Stimulated activated CD4-positive, alpha-beta T cell treated with anti-CD3 and anti-CD28 coated beads, Interleukin-15, amount 100 ng/mL, for 1 hour (primary cell): ENCODE data around the gene TBL3.
"Not testable (repeated sequence)": the region's sequence is repeated elsewhere in the genome, so short reads cannot be mapped to it uniquely, and the experiment has no call there.

ENCODE experiments used
- DNase-seq, 2 donors: peaks; one replicate each; pipeline ENCODE4 v3.0.0-alpha.2; 2020; ENCODE audit warnings: low read depth in 1 of 2, low spot score in 1 of 2

The TBL3 gene

DNA sequence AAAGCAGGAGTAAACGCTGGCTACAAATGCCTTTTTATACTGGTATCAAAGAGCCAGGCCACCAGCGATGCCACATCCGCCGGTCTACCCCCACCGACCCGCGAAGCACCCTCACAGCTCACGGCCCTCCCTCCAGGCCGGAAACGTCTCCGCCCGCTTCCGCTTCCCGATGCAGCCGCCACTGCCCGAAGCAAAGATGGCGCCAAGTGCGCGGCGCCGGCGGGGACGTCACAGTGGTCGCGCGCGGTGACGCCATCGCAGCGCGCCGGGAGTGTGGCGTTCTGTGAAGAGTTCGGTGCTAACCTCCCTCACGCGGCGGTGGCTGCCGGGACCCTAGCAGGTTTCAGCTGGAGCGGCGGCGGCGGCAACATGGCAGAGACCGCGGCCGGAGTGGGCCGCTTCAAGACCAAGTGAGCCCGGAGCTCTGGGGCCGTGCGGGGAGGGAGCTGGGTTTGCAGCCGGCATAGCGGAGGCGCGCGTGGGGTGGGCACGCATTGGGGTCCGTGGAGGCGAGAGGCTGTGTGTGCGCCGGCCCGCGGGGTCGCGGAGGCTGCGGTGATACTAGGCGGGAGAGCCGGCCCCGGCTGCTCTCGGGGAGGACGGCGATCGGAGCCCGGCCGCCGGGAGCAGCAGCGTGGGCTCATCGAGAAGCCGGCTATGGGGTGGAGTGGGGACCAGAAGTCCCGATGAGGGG is at the start of gene TBL3:
Gene TBL3, plus strand, starts transcription at position 258 of the 694 bp plus-strand sequence. Its CDS starts 112 bp downstream, at position 370.
- DNase-seq = peak; percentile 94 to 96

DNA sequence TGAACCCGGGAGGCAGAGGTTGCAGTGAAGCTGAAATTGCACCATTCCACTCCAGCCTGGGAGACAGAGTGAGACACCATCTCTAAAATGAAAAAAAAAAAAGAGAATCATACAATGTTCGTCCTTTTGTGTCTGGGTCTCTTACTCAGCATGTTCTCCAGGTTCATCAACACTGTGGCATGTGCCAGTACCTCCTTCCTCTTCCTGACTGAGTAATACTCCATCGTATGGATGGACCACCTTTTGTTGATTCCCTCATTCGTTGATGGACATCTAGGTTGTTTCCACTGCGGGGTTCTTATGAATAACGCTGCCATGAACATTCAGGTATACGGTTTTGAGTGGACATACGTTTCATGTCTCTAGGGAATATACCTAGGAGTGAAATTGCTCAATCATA is 49.5 kb upstream of the TBL3 start:
- no peak for DNase-seq

DNA sequence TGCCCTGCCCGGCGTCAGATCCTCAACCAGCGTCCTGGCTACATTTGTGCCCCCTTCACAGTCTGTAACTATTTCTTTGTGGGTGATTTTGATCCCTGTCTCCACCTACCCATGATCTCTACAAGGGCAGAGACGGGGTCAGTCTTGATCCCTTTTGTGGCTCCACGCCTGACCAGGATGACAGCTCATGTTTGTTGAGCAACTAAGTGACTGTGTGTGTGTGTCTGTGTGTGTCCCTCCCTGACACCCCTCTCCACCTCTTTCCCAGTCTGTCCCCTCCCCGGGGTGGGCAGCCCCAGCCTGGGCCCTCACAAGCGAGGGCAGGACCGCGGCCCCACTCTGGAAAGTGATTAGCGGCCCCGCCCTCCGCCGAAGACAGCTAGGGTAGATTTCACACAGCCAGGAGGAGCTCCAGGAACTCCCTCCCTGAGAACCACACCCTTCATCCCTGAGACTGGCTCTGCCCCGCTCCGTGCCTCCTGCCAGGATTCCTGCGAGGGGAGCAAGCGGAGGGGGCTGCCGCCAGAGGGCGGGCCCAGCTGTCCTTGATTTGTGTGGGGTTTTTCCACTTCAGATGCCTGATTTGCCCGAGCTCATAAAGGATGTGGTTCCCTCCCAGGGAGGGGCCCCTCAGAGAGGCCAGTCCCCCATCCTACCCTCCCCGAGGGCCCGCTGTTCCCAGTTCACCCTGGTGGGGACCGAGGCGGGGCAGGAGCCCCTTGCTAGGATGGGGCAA is 48.4 kb upstream of the TBL3 start:
- no peak for DNase-seq

DNA sequence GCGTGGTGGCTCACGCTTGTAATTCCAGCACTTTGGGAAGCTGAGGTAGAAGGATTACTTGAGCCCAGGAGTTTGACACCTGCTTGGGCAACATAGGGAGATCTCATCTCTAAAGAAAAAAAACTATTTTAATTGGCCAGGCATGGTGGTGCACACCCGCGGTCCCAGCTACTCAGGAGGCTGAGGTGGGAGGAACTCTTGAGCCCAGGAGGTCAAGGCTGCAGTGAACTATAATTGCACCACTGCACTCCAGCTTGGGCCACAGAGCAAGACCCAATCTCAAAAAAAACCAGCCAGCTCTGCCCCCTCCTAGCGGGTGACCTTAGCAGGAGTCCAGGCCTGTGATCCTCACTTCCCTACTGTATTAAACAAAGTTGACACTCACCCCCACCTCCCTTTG is 47.8 kb upstream of the TBL3 start:
- DNase-seq = no peak

DNA sequence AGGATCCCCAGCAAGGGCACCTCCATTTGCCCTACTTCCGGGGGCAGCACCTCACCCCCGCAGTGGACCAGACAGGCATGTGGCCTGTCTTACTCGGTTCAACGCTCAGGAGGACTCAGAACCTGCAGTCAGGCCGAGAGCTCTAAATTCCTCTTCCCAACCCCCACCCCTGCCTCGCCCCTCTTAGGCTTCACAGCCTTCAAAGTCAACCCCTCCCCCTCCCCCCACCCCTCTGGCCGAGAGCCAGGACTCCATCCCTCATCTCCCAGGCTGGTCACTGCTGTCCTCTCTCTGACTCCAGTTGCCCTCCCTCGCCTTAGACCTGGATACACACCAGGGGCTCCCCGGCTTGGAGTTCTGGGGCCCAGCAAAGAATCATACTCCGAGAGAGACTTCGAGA is 45.6 kb upstream of the TBL3 start:
- DNase-seq = no peak

- DNase-seq = no peak
Observed at GRCh38 chr16:1929105-1929504, 42.7 kb upstream of the TBL3 start.

GRCh38 chr16:1929578-1930337 is 42.1 kb upstream of the TBL3 start:
- DNase-seq = peak; percentile 90 to 94

GRCh38 chr16:1930338-1930720 is 41.5 kb upstream of the TBL3 start:
- DNase-seq = no peak

DNA sequence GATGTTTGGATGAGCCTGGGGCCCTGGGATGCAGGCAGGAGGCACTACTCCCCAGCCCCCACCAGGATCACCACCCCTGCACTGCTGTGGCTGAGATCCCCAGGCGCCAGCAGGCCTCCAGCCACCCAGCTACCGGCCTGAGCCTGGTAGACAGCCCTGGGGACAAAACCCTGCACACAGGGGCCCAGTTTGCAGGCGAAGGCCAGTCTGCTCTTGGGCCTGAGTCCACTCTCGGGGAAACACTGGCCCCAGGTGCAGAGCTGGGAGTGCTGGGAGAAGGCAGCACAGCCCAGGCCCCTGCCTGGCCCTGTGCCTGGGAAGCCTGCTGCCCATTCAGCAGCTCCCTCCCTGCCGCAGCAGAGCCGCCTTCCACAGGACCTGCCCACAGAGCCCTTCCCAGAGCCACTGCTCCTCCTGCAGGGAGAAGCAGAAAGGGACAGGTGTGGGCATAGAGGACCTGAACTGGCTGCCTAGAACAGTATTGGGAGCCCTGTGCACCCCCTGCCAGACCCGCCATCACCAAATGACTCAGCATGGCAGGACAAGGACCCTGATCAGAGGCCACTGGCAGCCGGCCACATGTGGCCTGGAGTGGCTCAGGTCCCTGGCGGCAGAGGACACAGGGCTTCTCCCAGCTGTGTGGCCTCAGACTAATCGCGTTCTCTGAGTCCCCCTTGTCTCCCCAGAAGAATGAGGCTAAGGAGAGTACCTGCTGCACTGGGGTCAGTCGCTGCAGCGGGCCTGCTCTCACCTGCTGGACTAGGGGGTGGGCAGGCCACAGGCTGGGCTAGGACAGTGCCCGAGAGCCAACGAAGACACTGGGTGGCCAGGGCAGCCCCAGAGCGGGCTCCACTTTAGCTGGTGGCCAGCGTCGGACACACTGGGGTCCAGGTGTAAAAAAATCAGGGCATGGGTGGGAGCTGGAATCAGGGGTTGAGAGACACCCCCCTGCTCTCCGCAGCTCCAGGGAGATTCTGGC is 39.5 kb upstream of the TBL3 start:
- no peak for DNase-seq

- DNase-seq = no peak
Observed at GRCh38 chr16:1933097-1933661, 38.7 kb upstream of the TBL3 start.

DNA sequence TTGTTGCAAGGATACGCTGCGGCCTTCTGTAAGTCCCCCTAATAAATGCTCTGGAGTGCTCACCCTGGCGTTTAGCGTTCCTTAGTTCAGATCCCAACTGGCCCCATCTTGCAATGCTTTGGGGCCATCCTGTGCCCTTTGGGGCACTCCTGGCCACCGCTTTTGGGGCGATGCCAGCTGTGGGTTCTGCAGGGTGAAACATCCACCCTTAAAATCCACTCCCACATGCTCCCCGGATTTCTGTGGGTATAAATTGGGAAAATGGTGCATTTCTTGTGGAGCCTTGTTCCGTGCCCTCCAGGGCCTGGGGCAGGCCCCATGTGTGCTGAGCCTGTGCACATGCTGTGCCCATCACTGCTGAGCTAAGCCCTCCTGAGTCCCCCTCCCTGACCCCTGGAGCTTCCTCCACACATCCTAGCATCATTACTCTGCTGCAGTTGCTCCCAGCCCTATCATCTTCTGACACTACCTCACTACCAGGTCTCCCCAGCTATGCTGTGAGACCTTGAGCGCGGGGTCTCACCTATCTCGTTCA is 34.8 kb upstream of the TBL3 start:
- no peak for DNase-seq

- DNase-seq = no peak
Observed at GRCh38 chr16:1938316-1938715, 33.5 kb upstream of the TBL3 start.

DNA sequence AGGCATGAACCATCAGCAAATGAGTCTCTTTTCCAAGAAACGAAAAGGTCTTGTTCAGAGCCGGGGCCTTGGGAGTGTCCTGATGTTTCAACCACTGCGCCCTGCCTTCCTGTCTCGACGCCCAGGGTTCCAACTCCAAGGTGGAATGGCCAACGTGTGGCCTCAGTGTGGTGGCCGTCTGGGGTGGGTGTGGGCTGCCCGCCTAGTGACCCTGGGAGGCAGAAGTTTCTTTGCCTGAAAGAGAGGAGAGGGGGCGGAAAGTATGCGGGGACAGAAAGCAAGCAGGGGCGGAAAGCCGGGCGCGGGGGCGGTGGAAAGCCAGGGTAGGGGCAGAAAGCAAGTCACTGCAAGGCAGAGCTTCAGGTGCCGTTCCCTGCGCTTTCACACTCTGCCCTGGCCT is 32.9 kb upstream of the TBL3 start:
- DNase-seq = no peak

GRCh38 chr16:1939833-1940232 is 32.0 kb upstream of the TBL3 start:
- not testable (repeated sequence) for DNase-seq

- no peak for DNase-seq
Observed at GRCh38 chr16:1940273-1941161, 31.3 kb upstream of the TBL3 start.

DNA sequence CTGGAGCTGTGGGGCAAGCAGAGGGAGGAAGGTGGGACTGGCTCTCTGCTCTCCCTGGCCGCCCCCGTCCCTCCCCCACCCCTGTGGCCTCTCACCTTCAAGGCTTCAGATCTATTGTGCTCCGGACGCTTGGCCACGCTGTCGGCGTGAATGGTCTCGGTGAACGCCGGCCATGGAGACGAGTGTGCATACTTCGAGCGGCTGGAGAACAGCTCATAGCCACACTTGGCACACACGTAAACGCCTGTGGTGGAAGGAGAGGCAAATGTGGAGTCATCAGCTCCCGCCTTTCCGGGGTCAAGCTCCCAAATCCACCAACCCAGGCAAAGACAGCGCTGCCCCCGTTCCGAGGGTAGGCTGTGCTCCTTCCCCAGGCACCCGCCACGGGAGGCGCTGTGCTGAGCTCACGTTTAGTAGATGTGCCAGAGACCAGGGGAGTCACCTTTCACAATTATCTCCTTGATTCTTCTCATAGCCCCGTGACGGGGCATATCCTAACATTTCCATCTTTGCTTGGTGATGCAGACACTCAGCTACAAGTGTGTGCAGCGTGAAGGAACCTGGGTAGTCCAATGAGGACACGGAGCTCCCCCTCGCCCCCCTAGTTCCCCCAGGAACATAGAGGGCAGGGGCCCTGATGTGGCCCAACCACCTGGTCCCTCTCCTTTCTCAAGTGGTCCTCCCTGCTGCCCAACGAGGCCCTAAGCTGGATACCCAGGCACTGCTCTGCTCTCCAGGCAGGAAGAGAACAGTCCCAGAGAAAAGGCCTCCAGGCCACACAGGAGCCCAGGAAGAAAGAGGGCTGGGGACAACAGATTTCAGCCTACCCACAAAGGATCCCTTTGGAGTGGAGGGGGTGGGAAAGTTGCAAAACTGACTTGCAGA is 30.4 kb upstream of the TBL3 start:
- DNase-seq = no peak

GRCh38 chr16:1942047-1942809 is 29.6 kb upstream of the TBL3 start:
- no peak for DNase-seq
